LNCAP (cell line): ENCODE data around the gene RNU1-2.

Experiments used
- CTCF ChIP-seq: fragments of 450-650 bp; IDR thresholded peaks from 2 replicates; pipeline ENCODE4 v1.5.1; 2017; ENCODE audit warnings: mild to moderate bottlenecking

RNU1-2 gene

GRCh38 chr1:16924216-16924918, 28.6 kb downstream of the RNU1-2 start:
- TF ChIP-seq CTCF, result no peak

- no peak for TF ChIP-seq CTCF
Observed at GRCh38 chr1:16924919-16925477, 29.2 kb downstream of the RNU1-2 start.

- TF ChIP-seq CTCF, result no peak
Observed at GRCh38 chr1:16925635-16926490, 30.1 kb downstream of the RNU1-2 start.

DNA sequence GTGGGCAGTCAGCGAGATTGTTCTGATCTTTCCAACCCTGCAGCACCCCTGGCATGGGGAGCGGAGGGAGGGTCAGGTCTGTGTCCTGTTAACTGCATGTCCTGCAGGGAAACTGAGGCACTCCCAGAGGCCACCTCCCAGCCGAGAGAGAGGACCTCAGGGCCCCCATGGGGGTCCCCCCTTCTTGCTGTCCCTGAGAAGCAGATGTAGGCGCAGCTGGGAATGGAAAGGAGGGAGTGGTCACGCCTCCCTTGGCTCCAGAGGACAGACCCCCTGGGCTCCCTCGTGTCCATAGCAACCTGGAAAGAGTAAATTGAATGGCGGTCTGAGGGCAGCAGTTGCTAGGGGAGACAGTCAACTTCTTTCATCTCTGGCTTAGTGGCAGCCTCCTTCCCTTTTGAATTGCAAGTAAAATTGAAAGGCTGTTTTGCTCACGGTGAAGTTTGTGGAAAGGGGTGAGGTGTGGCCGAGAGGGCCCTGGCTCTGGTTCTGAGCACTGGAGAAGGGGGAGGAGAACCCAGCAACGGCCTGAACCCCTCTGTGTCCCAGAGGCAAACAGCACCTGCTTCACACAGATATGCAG, 30.8 kb downstream of the RNU1-2 start:
- no peak for TF ChIP-seq CTCF

DNA sequence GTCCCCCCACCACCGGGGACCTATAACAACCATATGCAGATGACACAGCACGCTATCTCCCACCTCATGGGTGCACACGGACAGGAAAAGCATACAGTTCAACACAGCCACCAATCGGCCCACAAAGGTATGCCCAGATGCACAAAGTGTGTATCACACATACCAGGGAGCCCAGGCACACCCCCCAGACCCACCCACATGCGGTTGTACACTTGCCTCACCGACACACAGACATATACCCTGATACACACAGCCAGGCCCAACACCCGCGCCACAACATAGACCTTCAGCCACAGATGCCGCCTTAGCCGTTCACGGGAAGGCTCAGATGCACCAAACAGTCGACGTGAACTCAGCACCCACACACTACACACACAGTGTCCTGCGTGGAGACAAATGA, 31.5 kb downstream of the RNU1-2 start:
- no peak for TF ChIP-seq CTCF

DNA sequence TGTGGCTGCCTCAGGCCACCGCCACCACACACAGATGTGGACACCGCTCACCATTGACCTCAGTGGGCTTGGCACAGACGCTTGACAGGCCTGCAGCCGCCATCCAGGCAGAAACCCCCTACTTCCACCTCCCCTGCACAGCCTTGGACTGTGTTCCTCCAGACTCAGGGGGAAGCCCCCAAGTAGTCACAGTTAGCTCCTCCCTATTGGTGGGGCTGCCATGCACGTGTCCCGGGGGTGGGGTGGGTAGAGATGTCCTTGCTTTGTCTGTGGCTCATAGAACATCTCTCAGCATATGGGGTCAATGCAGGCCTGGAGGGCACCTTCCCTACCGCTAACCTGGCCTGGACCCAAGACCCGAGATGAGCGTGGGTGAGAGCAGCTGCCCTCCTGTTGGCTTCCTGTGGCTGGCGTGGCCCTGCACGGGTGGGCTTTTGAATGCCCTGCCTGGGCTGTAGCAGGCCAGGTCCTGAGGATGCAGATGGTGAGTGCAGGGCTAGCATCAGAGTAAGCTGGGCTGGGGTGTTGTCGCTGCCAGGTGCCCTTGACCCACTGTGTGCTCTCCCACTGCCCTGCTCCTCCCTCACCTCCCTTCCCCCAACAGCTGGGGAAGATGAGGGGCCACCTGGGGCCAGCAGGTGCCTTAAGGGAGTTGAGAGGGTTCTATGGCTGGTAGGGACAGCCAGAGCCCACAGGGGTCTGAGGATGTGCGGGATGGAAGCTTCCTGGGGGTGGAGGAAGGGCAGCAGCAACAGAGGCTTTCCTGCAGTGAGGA, 32.1 kb downstream of the RNU1-2 start:
- no peak for TF ChIP-seq CTCF
